ENCODE data around the gene C4BPA. TPM values are rescaled to one million over a fixed set of nuclear protein-coding genes. Genes with fewer than 3 reads are reported as not detected.

Gene C4BPA
- total RNA-seq, 1 donor from 2014 or later, result not detected

DNA sequence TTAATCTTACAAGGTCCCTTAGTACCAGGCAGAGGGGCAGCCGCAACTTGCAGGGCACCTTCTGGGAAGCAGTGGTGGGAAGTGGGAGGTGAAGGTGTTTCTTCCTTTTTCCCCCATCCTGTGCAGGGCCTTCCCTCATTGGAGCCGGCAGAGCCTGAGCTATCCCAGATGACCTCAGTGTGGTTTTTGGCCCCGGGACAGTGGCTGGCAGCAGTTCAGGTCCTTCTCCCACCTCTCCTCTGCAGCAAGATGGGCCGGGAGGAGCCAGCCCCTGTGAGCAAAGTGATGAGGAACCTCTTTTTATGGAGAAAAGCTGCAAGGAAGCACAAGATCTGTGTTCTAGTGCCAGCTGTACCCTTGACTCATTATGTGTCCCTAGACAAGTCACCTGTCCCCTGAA is 44.2 kb upstream of the C4BPA start:
- TF ChIP-seq, protein P1, sequence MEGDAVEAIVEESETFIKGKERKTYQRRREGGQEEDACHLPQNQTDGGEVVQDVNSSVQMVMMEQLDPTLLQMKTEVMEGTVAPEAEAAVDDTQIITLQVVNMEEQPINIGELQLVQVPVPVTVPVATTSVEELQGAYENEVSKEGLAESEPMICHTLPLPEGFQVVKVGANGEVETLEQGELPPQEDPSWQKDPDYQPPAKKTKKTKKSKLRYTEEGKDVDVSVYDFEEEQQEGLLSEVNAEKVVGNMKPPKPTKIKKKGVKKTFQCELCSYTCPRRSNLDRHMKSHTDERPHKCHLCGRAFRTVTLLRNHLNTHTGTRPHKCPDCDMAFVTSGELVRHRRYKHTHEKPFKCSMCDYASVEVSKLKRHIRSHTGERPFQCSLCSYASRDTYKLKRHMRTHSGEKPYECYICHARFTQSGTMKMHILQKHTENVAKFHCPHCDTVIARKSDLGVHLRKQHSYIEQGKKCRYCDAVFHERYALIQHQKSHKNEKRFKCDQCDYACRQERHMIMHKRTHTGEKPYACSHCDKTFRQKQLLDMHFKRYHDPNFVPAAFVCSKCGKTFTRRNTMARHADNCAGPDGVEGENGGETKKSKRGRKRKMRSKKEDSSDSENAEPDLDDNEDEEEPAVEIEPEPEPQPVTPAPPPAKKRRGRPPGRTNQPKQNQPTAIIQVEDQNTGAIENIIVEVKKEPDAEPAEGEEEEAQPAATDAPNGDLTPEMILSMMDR (conservative IDR thresholded peaks at IDR 0.05; ENCODE audit: low read depth, low read length), result no peak
- no peak overlapping the region for H3K4me3 ChIP-seq (ENCODE audit: low read depth, low read length)
- DNase-seq (ENCODE audit: low read depth), result no peak

DNA sequence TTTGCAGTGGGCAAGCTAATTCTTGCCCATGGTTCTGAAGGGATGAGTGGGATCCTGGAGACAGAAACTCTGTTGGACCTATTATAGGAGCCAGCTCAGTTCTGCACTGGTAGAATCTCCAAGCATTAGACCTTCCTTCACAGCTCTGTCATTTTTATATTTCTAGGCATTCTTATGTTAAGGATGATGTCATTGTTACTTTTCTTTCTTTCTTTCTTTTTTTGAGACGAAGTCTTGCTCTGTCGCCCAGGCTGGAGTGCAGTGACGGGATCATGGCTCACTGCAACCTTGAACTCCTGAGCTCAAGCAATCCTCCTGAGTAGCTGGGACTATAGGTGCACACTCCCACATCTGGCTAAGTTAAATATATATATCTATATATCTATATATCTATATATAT is 43.4 kb upstream of the C4BPA start:
- no peak for DNase-seq (ENCODE audit: low read depth)
- H3K4me3 ChIP-seq (ENCODE audit: low read depth, low read length), result no peak overlapping the region
- TF ChIP-seq, protein P1 (conservative IDR thresholded peaks at IDR 0.05; ENCODE audit: low read depth, low read length), result no peak

DNA sequence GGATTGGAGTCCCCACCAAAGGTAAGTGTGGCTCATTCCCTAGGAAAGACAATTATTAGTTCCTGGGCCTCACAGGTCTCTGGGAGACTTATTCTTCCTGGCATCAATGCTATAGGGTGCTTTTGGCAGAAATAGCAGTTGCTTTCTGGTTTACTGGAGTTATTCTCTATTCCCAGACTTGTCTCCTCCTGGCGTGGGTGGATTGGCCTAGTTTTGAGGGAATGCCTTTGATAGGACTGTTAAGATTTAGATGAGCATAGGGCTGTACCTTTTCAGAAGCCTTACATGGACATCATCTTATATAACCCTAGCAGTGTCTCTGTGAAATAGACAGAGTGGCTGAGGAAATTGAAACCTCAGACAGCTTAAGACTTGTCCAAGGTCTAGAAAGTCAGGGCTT is 42.0 kb upstream of the C4BPA start:
- DNase-seq (ENCODE audit: low read depth), result no peak
- no peak overlapping the region for H3K4me3 ChIP-seq (ENCODE audit: low read depth, low read length)

DNA sequence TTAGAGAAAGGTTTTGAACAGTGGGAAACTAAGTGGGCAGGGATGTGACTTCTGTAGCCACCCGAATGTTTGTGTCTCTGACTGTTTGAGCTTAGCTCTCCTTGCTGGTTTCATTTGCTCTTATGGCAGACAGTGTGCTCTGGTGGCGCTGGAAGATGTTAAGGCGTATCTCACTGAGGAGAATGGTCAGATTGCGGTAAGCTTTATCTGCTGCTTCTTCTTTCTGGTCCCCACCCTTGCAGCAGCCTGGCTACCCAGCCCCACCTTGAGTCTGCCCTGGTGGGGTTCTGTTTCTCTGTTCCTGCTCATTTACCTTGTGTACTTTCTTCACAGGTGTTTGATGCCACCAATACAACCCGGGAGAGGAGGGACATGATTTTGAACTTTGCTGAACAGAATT is 41.0 kb upstream of the C4BPA start:
- TF ChIP-seq, protein P1 (conservative IDR thresholded peaks at IDR 0.05; ENCODE audit: low read depth, low read length), result no peak
- H3K4me3 ChIP-seq (ENCODE audit: low read depth, low read length), result no peak overlapping the region
- DNase-seq (ENCODE audit: low read depth), result no peak

More for the DNA sequence above, 42.0 kb upstream of the C4BPA start:
- TF ChIP-seq, protein P1 (conservative IDR thresholded peaks at IDR 0.05; ENCODE audit: low read depth, low read length), result no peak

DNA sequence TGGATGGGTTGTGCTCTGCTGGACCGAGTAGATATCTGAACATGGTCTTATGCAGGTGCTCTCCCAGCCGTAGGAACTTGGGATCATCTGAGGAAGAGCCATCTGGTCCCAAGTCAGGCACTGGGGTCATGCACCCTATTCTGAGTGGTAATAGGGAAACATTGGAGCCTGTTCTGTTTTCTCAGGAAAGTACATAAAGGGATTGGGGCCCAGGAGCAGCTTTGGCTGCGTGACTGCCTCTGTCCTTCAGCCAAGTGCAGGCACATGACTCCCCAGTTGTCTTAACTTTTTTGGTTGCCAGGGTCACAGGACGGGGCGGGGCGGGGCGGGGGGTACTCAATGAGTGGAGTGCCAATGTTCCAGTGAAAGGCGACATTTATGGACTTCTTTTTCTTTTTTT is 39.5 kb upstream of the C4BPA start:
- TF ChIP-seq, protein P1 (conservative IDR thresholded peaks at IDR 0.05; ENCODE audit: low read depth, low read length), result no peak
- no peak overlapping the region for H3K4me3 ChIP-seq (ENCODE audit: low read depth, low read length)
- no peak for DNase-seq (ENCODE audit: low read depth)

DNA sequence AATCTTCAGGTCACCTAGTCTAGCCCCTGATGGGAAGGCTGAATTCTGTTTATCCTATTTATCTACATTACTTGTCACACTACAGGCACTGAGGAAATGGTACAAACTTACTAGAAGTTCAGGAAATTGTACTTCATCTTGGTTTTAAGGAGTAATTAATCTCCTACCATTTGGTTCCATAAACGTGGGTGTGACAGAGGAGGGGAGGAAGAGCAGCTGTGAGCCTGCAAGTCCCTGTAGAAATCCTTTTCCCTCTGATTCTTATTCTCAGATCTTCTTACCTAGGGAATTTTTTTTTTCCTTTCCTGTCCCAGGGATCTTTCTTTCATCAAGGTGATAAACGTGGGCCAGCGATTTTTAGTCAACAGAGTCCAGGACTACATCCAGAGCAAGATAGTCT is 36.8 kb upstream of the C4BPA start:
- no peak for DNase-seq (ENCODE audit: low read depth)
- TF ChIP-seq, protein P1 (conservative IDR thresholded peaks at IDR 0.05; ENCODE audit: low read depth, low read length), result no peak
- no peak overlapping the region for H3K4me3 ChIP-seq (ENCODE audit: low read depth, low read length)

DNA sequence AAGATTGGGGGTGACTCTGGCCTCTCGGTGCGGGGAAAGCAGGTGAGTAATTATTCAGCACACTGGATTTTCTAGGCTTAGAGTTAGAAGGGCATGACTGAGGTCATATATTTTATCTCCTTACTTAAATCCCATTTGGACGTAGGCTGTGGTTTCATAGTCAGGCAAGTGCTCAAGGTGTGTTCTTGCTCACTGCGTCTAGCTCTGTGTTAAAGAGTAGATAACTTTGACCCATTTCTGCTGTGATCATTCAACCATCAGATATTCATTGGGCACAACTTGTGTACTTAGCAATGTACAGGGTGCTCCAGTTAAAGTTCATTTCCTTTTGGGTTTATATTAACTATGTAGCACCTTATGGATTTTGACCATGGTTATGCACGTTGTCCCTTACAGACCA is 36.4 kb upstream of the C4BPA start:
- TF ChIP-seq, protein P1 (conservative IDR thresholded peaks at IDR 0.05; ENCODE audit: low read depth, low read length), result no peak
- no peak overlapping the region for H3K4me3 ChIP-seq (ENCODE audit: low read depth, low read length)

More for the DNA sequence above, 36.4 kb upstream of the C4BPA start:
- DNase-seq (ENCODE audit: low read depth), result no peak
